ENCODE results near the gene CFL1.
"Not testable (repeated sequence)": the region's sequence is repeated elsewhere in the genome, so short reads cannot be mapped to it uniquely, and the experiment has no call there.

The CFL1 gene

DNA sequence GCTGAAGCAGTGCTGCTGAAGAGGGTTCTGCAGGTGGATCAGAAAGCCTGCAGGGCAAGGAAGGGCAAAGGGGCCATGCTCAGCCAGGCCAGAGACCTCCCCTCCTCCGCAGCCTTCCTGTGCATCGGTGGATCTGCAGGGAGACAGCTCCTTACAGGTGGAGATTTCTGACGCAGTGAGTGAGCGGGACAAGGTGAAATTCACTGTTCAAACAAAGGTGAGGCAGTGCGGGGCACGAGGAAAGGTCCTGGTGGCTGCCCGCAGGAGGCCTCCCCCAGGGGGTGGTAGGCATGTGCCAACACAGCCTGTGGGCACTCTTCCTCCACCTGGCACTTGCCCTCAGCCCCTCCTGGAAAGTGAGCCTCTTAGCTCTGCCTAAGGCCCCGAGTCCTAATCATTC lies 8.6 kb downstream of the CFL1 start:
- TF ChIP-seq, protein P1, sequence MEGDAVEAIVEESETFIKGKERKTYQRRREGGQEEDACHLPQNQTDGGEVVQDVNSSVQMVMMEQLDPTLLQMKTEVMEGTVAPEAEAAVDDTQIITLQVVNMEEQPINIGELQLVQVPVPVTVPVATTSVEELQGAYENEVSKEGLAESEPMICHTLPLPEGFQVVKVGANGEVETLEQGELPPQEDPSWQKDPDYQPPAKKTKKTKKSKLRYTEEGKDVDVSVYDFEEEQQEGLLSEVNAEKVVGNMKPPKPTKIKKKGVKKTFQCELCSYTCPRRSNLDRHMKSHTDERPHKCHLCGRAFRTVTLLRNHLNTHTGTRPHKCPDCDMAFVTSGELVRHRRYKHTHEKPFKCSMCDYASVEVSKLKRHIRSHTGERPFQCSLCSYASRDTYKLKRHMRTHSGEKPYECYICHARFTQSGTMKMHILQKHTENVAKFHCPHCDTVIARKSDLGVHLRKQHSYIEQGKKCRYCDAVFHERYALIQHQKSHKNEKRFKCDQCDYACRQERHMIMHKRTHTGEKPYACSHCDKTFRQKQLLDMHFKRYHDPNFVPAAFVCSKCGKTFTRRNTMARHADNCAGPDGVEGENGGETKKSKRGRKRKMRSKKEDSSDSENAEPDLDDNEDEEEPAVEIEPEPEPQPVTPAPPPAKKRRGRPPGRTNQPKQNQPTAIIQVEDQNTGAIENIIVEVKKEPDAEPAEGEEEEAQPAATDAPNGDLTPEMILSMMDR (IDR thresholded peaks at IDR 0.05; ENCODE audit: low read depth, low read length) = no peak
- H3K27me3 ChIP-seq = no peaks in the 10 kb centered on the region
- H3K9me3 ChIP-seq = no peaks in the 10 kb centered on the region
- H3K36me3 ChIP-seq = peaks cover 29% of the 10 kb centered on the region
- no peak for DNase-seq
- no peaks in the 10 kb centered on the region for H3K4me1 ChIP-seq
- H3K4me3 ChIP-seq (ENCODE audit: low read depth, low read length) = no peak overlapping the region

DNA sequence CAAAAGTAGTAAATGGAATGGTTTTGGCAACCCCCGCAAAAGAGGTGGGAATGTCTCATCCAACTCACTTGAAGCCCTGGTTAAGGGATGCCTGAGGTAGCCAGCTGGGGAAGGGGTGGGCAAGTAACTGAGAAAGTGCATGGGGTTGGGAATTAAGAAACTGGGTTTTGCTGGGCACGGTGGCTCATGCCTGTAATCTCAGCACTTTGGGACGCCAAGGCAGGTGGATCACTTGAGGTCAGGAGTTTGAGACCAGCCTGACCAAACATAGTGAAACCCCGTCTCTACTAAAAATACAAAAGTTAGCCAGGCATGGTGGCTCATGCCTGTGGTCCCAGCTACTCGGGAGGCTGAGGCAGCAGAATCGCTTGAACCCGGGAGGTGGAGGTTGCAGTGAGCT lies 9.3 kb downstream of the CFL1 start:
- not testable (repeated sequence) for H3K4me1 ChIP-seq; H3K4me3 ChIP-seq (ENCODE audit: low read depth, low read length); DNase-seq; H3K9me3 ChIP-seq; H3K27me3 ChIP-seq
- peaks cover 22% of the 10 kb centered on the region for H3K36me3 ChIP-seq

DNA sequence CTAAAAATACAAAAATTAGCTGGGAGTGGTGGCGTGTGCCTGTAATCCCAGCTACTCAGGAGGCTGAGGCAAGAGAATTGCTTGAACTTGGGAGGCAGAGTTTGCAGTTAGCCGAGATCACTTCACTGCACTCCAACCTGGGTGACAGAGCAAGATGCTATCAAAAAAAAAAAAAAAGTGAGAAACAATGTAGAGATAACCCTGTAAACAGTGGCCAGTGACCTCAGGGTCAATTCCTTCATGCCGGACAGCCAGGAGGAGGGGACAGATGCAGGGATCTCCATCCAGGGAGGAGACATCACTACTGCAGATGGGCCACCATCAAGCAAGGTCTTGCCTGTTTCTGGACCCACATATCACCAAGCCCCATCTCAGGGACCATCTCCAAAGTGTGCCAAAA lies 10.2 kb downstream of the CFL1 start:
- Histone ChIP-seq H3K27me3 (no peaks in the 10 kb centered on the region), H3K36me3 (peaks cover 12% of the 10 kb centered on the region), H3K9me3 (no peaks in the 10 kb centered on the region), H3K4me1 (no peaks in the 10 kb centered on the region), H3K4me3 (ENCODE audit: low read depth, low read length) (no peak overlapping the region)
- TF ChIP-seq, protein P1 (IDR thresholded peaks at IDR 0.05; ENCODE audit: low read depth, low read length) = no peak
- DNase-seq = no peak

- TF ChIP-seq, protein P1 (IDR thresholded peaks at IDR 0.05; ENCODE audit: low read depth, low read length) = no peak
- Histone ChIP-seq H3K36me3 (no peaks in the 10 kb centered on the region), H3K4me1 (no peaks in the 10 kb centered on the region), H3K27me3 (no peaks in the 10 kb centered on the region), H3K4me3 (ENCODE audit: low read depth, low read length) (no peak overlapping the region), H3K9me3 (no peaks in the 10 kb centered on the region)
- no peak for DNase-seq
Measured at GRCh38 chr11:65844231-65844872, 13.6 kb downstream of the CFL1 start.

GRCh38 chr11:65843811-65844210 lies 14.2 kb downstream of the CFL1 start:
- H3K36me3 ChIP-seq = no peaks in the 10 kb centered on the region
- no peaks in the 10 kb centered on the region for H3K9me3 ChIP-seq
- H3K4me3 ChIP-seq (ENCODE audit: low read depth, low read length) = no peak overlapping the region
- TF ChIP-seq, protein P1 (IDR thresholded peaks at IDR 0.05; ENCODE audit: low read depth, low read length) = no peak
- no peak for DNase-seq
- H3K4me1 ChIP-seq = no peaks in the 10 kb centered on the region
- no peaks in the 10 kb centered on the region for H3K27me3 ChIP-seq

- H3K9me3 ChIP-seq = no peaks in the 10 kb centered on the region
- no peaks in the 10 kb centered on the region for H3K4me1 ChIP-seq
- H3K27me3 ChIP-seq = no peaks in the 10 kb centered on the region
- H3K36me3 ChIP-seq = no peaks in the 10 kb centered on the region
- H3K4me3 ChIP-seq (ENCODE audit: low read depth, low read length) = no peak overlapping the region
- TF ChIP-seq, protein P1 (IDR thresholded peaks at IDR 0.05; ENCODE audit: low read depth, low read length) = no peak
- no peak for DNase-seq
Measured at GRCh38 chr11:65842144-65842543, 15.8 kb downstream of the CFL1 start.

All from BE2C (cell line).